Midbrain (tissue), 1 donor: Measurements from ENCODE around the gene NCOA1.
"Not testable (repeated sequence)": the region's sequence is repeated elsewhere in the genome, so short reads cannot be mapped to it uniquely, and the experiment has no call there.

Experiments used
- DNase-seq: peaks from one replicate; lab custom pipeline; 2025; lab: John Stamatoyannopoulos, UW

NCOA1 gene

GRCh38 chr2:24632172-24632571, 141.1 kb downstream of the NCOA1 start:
- no peak for DNase-seq

GRCh38 chr2:24635181-24635580, 144.1 kb downstream of the NCOA1 start:
- no peak for DNase-seq

GRCh38 chr2:24638568-24638967, 147.5 kb downstream of the NCOA1 start:
- DNase-seq: no peak

GRCh38 chr2:24642351-24642750, 151.3 kb downstream of the NCOA1 start:
- DNase-seq: no peak

- no peak for DNase-seq
Measured at GRCh38 chr2:24643051-24643450, 152.0 kb downstream of the NCOA1 start.

- no peak for DNase-seq
Measured at GRCh38 chr2:24644032-24644431, 153.0 kb downstream of the NCOA1 start.

GRCh38 chr2:24650997-24651642, 160.1 kb downstream of the NCOA1 start:
- no peak for DNase-seq

GRCh38 chr2:24651643-24652003, 160.6 kb downstream of the NCOA1 start:
- DNase-seq: no peak

GRCh38 chr2:24652265-24653182, 161.5 kb downstream of the NCOA1 start:
- no peak for DNase-seq

- no peak for DNase-seq
Measured at GRCh38 chr2:24657818-24658217, 166.8 kb downstream of the NCOA1 start.

- DNase-seq: no peak
Measured at GRCh38 chr2:24658531-24659202, 167.6 kb downstream of the NCOA1 start.

- no peak for DNase-seq
Measured at GRCh38 chr2:24659862-24660261, 168.8 kb downstream of the NCOA1 start.

- DNase-seq: no peak
Measured at GRCh38 chr2:24667542-24667941, 176.5 kb downstream of the NCOA1 start.

GRCh38 chr2:24671230-24671629, 180.2 kb downstream of the NCOA1 start:
- no peak for DNase-seq

- DNase-seq: no peak
Measured at GRCh38 chr2:24672589-24672988, 181.5 kb downstream of the NCOA1 start.

- no peak for DNase-seq
Measured at GRCh38 chr2:24675338-24675737, 184.3 kb downstream of the NCOA1 start.

GRCh38 chr2:24676493-24676892, 185.4 kb downstream of the NCOA1 start:
- no peak for DNase-seq

GRCh38 chr2:24678066-24678465, 187.0 kb downstream of the NCOA1 start:
- not testable (repeated sequence) for DNase-seq

GRCh38 chr2:24680196-24680595, 189.1 kb downstream of the NCOA1 start:
- no peak for DNase-seq

GRCh38 chr2:24682304-24682703, 191.2 kb downstream of the NCOA1 start:
- no peak for DNase-seq

- DNase-seq: no peak
Measured at GRCh38 chr2:24683408-24683807, 192.4 kb downstream of the NCOA1 start.

GRCh38 chr2:24690524-24690923, 199.5 kb downstream of the NCOA1 start:
- no peak for DNase-seq

- DNase-seq: no peak
Measured at GRCh38 chr2:24691806-24692205, 200.8 kb downstream of the NCOA1 start.
